A673 (cell line): Measurements from ENCODE around the gene N4BP3. TPM values are rescaled to one million over a fixed set of nuclear protein-coding genes. Genes with fewer than 3 reads are reported as not detected.

ENCODE experiments used
- BruUV-seq: library from RNA; stranded (reverse); fragments of 400-500 nt; replicated peaks from 2 replicates; lab custom pipeline; 2021; lab: Mats Ljungman, UMichigan
- CTCF ChIA-PET: fragments of 300-600 bp; sonication (Branson Sonifier 250); formaldehyde crosslinking; loops from one replicate; lab custom pipeline; 2022; ENCODE audit warnings: antibody characterized with exemption; lab: Charles Lee
- POLR2A ChIA-PET: fragments of 300-600 bp; sonication (Branson Sonifier 250); formaldehyde crosslinking; loops from one replicate; lab custom pipeline; 2022; ENCODE audit warnings: antibody characterized with exemption; ENCODE audit not compliant: low non-redundant PET; lab: Charles Lee
- DNase-seq: peaks from one replicate; pipeline ENCODE4 v3.0.0-alpha.2; 2015; ENCODE audit warnings: low spot score
- H3K27ac ChIP-seq: fragments of 200-600 bp; sonication (generic); 2 replicates; pipeline ENCODE4 v1.5.1; 2016; ENCODE audit warnings: mixed run types, low read depth, mild to moderate bottlenecking, mixed read lengths, antibody characterized with exemption, low read length; ENCODE audit not compliant: poor library complexity, severe bottlenecking
- H3K27me3 ChIP-seq: fragments of 200-600 bp; sonication (generic); replicated peaks from 2 replicates; pipeline ENCODE4 v1.6.1; 2017; ENCODE audit warnings: mixed run types, low read depth, mild to moderate bottlenecking, mixed read lengths, antibody characterized with exemption, low read length; ENCODE audit not compliant: insufficient read depth, poor library complexity
- H3K36me3 ChIP-seq: fragments of 200-600 bp; sonication (generic); 2 replicates; pipeline ENCODE4 v1.6.1; 2016; ENCODE audit warnings: mixed run types, mild to moderate bottlenecking, mixed read lengths, antibody characterized with exemption, low read length; ENCODE audit not compliant: insufficient read depth, poor library complexity, severe bottlenecking
- H3K4me1 ChIP-seq: fragments of 200-600 bp; sonication (generic); 2 replicates; pipeline ENCODE4 v1.6.1; 2017; ENCODE audit warnings: mixed run types, mild to moderate bottlenecking, mixed read lengths, antibody characterized with exemption, low read length; ENCODE audit not compliant: insufficient read depth, poor library complexity, severe bottlenecking
- H3K4me3 ChIP-seq: fragments of 200-600 bp; sonication (generic); 2 replicates; pipeline ENCODE4 v1.5.1; 2016; ENCODE audit warnings: low read depth, mixed run types, mild to moderate bottlenecking, mixed read lengths, low read length; ENCODE audit not compliant: poor library complexity, severe bottlenecking
- H3K9me3 ChIP-seq: fragments of 200-600 bp; sonication (generic); 2 replicates; pipeline ENCODE4 v1.6.1; 2016; ENCODE audit warnings: mixed run types, low read depth, mild to moderate bottlenecking, mixed read lengths, antibody characterized with exemption, low read length; ENCODE audit not compliant: poor library complexity, severe bottlenecking
- EZH2 ChIP-seq: fragments of 200-600 bp; sonication (generic); IDR thresholded peaks from 2 replicates; pipeline ENCODE4 v1.6.1; 2017; ENCODE audit warnings: borderline replicate concordance, low read depth, mild to moderate bottlenecking, mixed read lengths, antibody characterized with exemption, low read length; ENCODE audit not compliant: poor library complexity, severe bottlenecking
- intact Hi-C: fragments of 100-400 bp; cut with micrococcal nuclease; formaldehyde crosslinking; loops from one replicate; pipeline ENCODE4 v1.10.0; 2022; ENCODE audit not compliant: unreplicated experiment
- total RNA-seq: library from RNA; stranded (reverse); gene quantifications from 2 replicates; pipeline ENCODE4 v1.2.3, GENCODE V29; 2021
- TF ChIP-seq, protein P1 (sequence below): fragments of 300-800, 200-600 bp; sonication (generic); conservative IDR thresholded peaks from 2 replicates; pipeline ENCODE4 v1.5.1; 2017; ENCODE audit warnings: low read depth, mild to moderate bottlenecking, antibody characterized with exemption, low read length, moderate library complexity, mixed read lengths

The N4BP3 gene
- total RNA-seq, 1 experiment from 2014 or later, result 0.73 TPM

DNA sequence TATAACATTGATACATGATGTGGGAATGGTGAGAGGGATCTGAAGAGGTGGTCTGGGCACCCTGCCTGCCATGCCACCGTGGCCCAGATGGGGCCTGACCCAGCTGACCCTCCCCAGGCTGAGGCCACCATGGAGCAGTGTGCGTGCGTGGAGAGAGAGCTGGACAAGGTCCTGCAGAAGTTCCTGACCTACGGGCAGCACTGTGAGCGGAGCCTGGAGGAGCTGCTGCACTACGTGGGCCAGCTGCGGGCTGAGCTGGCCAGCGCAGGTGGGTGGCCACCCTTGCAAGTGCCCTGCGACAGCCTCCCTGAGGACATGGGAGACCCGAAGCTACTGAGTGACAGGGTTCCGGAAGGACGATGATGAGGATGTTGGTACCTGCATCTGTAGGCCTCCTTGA lies 24.7 kb downstream of the N4BP3 start:
- H3K36me3 ChIP-seq, result peaks cover 29% of the 10 kb centered on the region
- POLR2A ChIA-PET, result no interaction called here
- intact Hi-C loops, result no loop called here

DNA sequence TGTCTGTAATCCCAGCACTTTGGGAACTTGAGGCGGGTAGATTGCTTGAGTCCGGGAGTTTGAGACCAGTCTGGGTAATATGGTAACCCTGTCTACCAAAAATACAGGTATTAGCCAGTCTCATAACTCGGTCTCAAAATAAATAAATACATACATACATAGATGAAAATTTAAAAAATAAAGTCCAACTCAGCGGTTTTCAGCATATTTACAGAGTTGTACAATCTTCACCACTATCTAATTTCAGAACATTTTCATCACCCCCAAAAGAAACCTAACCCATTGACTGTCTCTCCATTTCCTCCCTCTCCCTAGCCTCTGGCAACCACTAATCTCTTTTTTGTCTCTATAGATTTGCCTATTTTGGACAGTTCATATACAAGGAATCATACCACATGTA lies 28.2 kb downstream of the N4BP3 start:
- POLR2A ChIA-PET, result no interaction called here
- no peak overlapping the region for H3K4me3 ChIP-seq
- TF ChIP-seq, protein P1, sequence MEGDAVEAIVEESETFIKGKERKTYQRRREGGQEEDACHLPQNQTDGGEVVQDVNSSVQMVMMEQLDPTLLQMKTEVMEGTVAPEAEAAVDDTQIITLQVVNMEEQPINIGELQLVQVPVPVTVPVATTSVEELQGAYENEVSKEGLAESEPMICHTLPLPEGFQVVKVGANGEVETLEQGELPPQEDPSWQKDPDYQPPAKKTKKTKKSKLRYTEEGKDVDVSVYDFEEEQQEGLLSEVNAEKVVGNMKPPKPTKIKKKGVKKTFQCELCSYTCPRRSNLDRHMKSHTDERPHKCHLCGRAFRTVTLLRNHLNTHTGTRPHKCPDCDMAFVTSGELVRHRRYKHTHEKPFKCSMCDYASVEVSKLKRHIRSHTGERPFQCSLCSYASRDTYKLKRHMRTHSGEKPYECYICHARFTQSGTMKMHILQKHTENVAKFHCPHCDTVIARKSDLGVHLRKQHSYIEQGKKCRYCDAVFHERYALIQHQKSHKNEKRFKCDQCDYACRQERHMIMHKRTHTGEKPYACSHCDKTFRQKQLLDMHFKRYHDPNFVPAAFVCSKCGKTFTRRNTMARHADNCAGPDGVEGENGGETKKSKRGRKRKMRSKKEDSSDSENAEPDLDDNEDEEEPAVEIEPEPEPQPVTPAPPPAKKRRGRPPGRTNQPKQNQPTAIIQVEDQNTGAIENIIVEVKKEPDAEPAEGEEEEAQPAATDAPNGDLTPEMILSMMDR, result no peak
- DNase-seq, result no peak
- CTCF ChIA-PET, result no interaction called here
- no TSS peak for BruUV-seq
- intact Hi-C loops, result no loop called here
- no peak overlapping the region for H3K27ac ChIP-seq
- H3K4me1 ChIP-seq, result no peaks in the 10 kb centered on the region
- H3K9me3 ChIP-seq, result no peaks in the 10 kb centered on the region
- H3K27me3 ChIP-seq, result no peaks in the 10 kb centered on the region
- peaks cover 40% of the 10 kb centered on the region for H3K36me3 ChIP-seq

More for the DNA sequence above, 24.7 kb downstream of the N4BP3 start:
- CTCF ChIA-PET, result no interaction called here
- no peak for DNase-seq
- Histone ChIP-seq H3K4me1 (no peaks in the 10 kb centered on the region), H3K9me3 (no peaks in the 10 kb centered on the region), H3K27me3 (no peaks in the 10 kb centered on the region), H3K4me3 (no peak overlapping the region), H3K27ac (no peak overlapping the region)
- BruUV-seq, result no TSS peak
- TF ChIP-seq EZH2, result no peak
- TF ChIP-seq, protein P1, result no peak

DNA sequence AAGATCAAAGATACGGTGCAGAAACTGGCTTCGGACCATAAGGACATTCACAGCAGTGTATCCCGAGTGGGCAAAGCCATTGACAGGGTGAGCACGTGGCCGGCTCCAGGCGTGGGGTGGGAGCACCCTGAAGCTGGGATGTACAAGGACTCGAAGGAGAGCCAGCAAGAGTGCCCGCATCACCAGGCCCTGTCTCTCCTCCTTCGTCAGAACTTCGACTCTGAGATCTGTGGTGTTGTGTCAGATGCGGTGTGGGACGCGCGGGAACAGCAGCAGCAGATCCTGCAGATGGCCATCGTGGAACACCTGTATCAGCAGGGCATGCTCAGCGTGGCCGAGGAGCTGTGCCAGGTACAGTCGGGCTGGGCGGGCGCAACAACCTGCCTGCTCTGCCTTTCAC lies 29.3 kb downstream of the N4BP3 start:
- CTCF ChIA-PET, result no interaction called here

More for the DNA sequence above, 29.3 kb downstream of the N4BP3 start:
- intact Hi-C loops, result no loop called here
- DNase-seq, result no peak
- Histone ChIP-seq H3K9me3 (no peaks in the 10 kb centered on the region), H3K27me3 (no peaks in the 10 kb centered on the region), H3K36me3 (peaks cover 51% of the 10 kb centered on the region), H3K27ac (no peak overlapping the region), H3K4me1 (no peaks in the 10 kb centered on the region), H3K4me3 (no peak overlapping the region)
- POLR2A ChIA-PET, result no interaction called here
- BruUV-seq, result no TSS peak
- TF ChIP-seq, protein P1, result no peak
